AG04449 (cell line): ENCODE results near the gene HNRNPLL.

Experiments
- CTCF ChIA-PET: fragments of 350-600 bp; formaldehyde crosslinking; extraction: SDS; loops from one replicate; lab custom pipeline; 2021; ENCODE audit warnings: antibody characterized with exemption; lab: Yijun Ruan, JAX
- POLR2A ChIA-PET: fragments of 400-600, 350-600 bp; formaldehyde crosslinking; extraction: SDS; loops from one replicate; lab custom pipeline; 2020; ENCODE audit warnings: antibody characterized with exemption, inconsistent platforms; lab: Yijun Ruan, JAX
- DNase-seq: peaks from one replicate; pipeline ENCODE4 v3.0.0-alpha.2; 2010; ENCODE audit warnings: low read depth, low spot score
- H3K4me3 ChIP-seq: 2 replicates; pipeline ENCODE4 v1.5.1; 2011; ENCODE audit warnings: low read depth, mild to moderate bottlenecking, control low read depth, low read length
- TF ChIP-seq, protein P1 (sequence below): IDR thresholded peaks from one replicate; pipeline ENCODE4 v1.5.1; 2011; ENCODE audit warnings: mild to moderate bottlenecking, moderate library complexity, low read length, control low read depth, inconsistent platforms; ENCODE audit not compliant: insufficient read depth; ENCODE audit errors: missing control alignments

HNRNPLL gene

DNA sequence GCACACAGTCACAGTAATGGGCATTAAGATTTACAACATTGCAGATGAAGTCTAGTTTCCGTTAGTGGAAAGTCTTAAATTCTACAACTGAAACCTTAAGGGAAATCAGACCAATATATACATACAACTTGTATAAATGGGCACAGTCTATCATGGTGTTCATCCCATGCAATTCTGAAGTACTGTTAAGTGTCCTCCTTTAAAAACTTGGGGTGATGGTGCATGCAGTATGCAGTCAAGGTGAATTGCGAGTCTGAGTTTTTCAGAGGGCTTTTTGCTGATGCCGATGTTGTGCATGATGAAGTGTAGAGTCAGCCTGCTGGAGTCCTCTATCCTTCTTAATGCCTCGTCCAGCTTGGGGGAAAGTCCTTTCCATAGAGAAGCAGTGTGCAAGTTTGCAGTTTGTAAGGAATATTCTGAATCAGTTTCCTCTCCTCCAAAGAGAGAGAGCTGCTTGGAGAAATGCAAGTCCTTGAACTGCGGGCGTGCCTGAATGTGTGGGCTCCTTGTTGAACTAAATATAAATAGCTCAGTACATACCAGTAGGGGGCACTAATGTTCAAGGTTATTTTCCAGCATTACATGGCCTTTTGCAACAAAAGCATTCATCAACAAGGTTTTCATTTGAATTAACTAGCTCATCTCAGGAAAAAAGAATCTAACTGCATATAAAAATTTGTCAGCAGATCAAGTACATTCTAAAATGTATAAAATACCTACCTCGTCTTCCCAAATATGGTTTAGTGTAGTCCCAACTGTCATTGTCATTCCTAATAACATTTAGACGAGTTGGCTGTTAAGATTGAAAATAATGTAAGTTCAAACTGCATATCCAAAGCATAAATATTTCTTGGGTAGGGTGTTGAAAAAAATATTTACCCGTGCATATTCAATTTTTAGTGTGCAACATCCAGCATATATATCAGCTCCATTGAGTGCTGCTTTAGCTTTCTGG, 21.3 kb downstream of the HNRNPLL start:
- peak; percentile 26 for DNase-seq

DNA sequence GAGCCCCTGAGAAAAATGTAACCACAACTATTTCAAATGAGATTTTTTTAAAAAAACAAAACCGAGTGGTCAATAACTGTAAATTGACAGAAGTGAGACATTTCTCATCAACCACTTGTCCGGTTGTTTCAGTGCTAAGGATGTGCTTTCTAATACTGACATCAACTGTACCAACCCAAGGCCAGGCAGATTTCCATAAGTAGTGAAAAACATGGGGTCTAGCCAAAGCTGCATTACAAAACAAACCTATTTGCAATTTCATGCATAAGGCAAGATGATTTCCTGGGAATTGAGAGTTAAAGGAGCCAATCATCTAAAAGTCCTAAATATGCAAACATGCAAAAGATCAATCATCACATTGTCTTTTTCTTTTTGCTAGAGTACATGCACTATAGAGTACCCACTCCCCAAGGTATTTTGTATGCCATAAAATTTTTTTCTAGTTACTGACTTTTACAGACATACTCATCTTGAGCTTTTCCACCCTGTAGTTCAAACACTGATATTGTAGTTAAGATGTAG, 22.6 kb downstream of the HNRNPLL start:
- CTCF ChIA-PET: interaction anchor here (0.7 to 16.2 kb wide), 19 partner anchors 9 to 265 kb away, joined by 3 to 321 read pairs (median 8); partner anchors contain the start of gene HNRNPLL
- DNase-seq: no peak
- TF ChIP-seq, protein P1, sequence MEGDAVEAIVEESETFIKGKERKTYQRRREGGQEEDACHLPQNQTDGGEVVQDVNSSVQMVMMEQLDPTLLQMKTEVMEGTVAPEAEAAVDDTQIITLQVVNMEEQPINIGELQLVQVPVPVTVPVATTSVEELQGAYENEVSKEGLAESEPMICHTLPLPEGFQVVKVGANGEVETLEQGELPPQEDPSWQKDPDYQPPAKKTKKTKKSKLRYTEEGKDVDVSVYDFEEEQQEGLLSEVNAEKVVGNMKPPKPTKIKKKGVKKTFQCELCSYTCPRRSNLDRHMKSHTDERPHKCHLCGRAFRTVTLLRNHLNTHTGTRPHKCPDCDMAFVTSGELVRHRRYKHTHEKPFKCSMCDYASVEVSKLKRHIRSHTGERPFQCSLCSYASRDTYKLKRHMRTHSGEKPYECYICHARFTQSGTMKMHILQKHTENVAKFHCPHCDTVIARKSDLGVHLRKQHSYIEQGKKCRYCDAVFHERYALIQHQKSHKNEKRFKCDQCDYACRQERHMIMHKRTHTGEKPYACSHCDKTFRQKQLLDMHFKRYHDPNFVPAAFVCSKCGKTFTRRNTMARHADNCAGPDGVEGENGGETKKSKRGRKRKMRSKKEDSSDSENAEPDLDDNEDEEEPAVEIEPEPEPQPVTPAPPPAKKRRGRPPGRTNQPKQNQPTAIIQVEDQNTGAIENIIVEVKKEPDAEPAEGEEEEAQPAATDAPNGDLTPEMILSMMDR: no peak
- POLR2A ChIA-PET: interaction anchor here (1.4 kb wide), 1 partner anchor 171 kb away, joined by 8 read pairs; the partner anchor contains the start of gene SRSF7
- no peak overlapping the region for H3K4me3 ChIP-seq

More for the DNA sequence above, 21.3 kb downstream of the HNRNPLL start:
- TF ChIP-seq, protein P1: peak; percentile 43
- H3K4me3 ChIP-seq: no peak overlapping the region
- POLR2A ChIA-PET: interaction anchor here (0.8 to 1.4 kb wide), 2 partner anchors 161 to 170 kb away, joined by 3 to 11 read pairs; partner anchors contain the start of gene SRSF7
- CTCF ChIA-PET: interaction anchor here (0.7 to 16.2 kb wide), 43 partner anchors 9 to 657 kb away, joined by 3 to 321 read pairs (median 6); partner anchors contain the start of genes GALM, HNRNPLL, RMDN2 and SRSF7

DNA sequence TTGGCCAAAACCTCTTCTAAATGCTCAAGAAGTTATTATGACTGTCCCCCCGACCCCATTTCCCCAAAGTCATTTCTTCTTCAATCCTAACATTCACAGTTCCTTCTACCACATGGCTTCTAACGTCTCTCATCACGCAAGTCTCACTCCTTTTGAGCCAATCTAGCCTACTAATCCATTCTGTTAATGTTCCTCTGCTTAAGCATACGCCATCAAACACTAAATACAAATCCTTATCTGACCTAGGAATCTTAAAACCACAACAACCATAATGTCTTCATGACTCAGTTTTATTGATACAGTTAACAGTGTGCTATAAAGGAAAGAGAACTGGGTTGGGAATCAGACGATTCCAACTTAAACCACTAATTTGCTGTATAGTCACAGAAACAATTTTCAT, 23.9 kb downstream of the HNRNPLL start:
- H3K4me3 ChIP-seq: no peak overlapping the region
- TF ChIP-seq, protein P1: no peak
- CTCF ChIA-PET: interaction anchor here (1.4 to 16.2 kb wide), 9 partner anchors 13 to 263 kb away, joined by 3 to 321 read pairs (median 11); partner anchors contain the start of gene HNRNPLL
- POLR2A ChIA-PET: interaction anchor here (1.4 kb wide), 1 partner anchor 173 kb away, joined by 8 read pairs; the partner anchor contains the start of gene SRSF7
- no peak for DNase-seq

DNA sequence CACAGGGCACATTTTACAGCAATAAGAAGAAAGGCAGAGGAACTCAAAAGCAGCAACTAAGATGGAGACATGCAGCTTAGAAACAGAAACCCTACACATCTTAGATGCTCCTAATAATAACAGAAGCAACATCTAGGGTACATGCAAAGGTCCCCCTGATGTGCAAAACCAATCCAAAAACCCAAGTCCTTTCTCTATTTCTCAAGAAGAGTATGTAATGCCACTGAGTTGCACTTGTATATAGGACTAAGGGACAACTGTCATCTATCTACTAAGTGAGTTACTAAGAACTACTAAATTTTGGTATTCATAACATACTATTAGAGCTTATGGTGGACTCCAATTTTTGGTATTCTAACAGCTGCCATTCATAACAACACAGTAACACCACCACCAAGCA, 28.4 kb downstream of the HNRNPLL start:
- no peak for DNase-seq
- ChIA-PET CTCF (interaction anchor here (0.8 to 16.2 kb wide), 6 partner anchors 16 to 258 kb away, joined by 3 to 321 read pairs (median 8); no protein-coding TSS in a partner anchor), POLR2A (no interaction called here)
- no peak overlapping the region for H3K4me3 ChIP-seq
- TF ChIP-seq, protein P1: no peak

DNA sequence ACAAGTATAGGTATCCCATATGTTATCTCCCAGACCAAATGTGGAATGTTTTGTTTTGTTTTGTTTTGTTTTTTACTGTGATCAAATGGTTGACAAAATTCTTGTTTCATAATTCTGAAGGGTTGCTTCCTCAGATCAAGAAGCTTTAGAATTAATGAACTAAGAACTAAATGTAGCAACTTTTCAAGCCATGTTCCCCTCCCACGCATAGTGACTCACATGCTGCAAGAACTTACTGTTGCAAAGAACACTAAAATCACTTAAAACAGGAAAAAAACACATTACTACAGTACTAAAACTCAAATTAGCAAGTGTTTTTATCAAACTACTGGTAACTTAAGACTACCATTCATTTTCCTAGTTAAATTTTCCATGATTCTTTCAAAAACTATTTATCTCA, 30.6 kb downstream of the HNRNPLL start:
- peak; percentile 23 for DNase-seq
- TF ChIP-seq, protein P1: no peak
- POLR2A ChIA-PET: interaction anchor here (0.9 kb wide), 1 partner anchor 179 kb away, joined by 3 read pairs; no protein-coding TSS in a partner anchor
- CTCF ChIA-PET: interaction anchor here (1.1 to 16.2 kb wide), 7 partner anchors 10 to 256 kb away, joined by 3 to 321 read pairs (median 8); no protein-coding TSS in a partner anchor
- no peak overlapping the region for H3K4me3 ChIP-seq
